GM19238 (cell line): Measurements from ENCODE around the gene PML.
A peak's percentile ranks its signal among the peaks of the same experiment; 100 is the strongest.
"Not testable (repeated sequence)": the region's sequence is repeated elsewhere in the genome, so short reads cannot be mapped to it uniquely, and the experiment has no call there.

ENCODE experiments used
- DNase-seq: peaks from one replicate; pipeline ENCODE4 v3.0.0; 2011; ENCODE audit warnings: low spot score; ENCODE audit not compliant: insufficient read length

Gene PML

DNA sequence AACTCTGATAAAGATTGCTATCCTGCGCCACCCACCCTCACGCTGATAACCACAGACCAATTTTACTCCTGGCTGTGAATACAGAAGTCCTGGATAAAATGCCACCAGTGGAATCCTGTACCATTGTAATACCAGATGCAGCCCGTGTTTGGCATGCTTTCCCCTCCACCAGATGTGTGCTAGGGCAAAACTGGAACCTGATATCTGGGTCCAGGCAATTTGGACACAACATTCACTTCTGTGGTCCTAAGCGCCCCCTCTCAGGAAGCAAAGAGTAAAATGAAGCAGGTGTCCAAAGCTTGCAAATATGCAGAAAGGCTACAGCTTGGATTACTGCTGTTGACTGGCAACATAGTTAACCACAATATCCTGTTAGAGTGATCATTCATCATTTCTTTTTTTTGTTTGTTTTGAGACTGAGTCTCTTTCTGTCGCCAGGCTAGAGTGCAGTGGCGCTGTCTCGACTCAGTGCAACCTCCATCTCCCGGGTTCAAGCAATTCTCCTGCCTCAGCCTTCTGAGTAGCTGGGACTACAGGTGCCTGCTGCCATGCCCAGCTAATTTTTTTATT, 35.4 kb upstream of the PML start:
- DNase-seq, result no peak

- no peak for DNase-seq
Measured at GRCh38 chr15:73959801-73960200, 34.7 kb upstream of the PML start.

- not testable (repeated sequence) for DNase-seq
Measured at GRCh38 chr15:73960472-73961070, 33.9 kb upstream of the PML start.

- no peak for DNase-seq
Measured at GRCh38 chr15:73962433-73962832, 32.1 kb upstream of the PML start.

- DNase-seq, result peak; percentile 75
Measured at GRCh38 chr15:73964736-73965093, 29.8 kb upstream of the PML start.

DNA sequence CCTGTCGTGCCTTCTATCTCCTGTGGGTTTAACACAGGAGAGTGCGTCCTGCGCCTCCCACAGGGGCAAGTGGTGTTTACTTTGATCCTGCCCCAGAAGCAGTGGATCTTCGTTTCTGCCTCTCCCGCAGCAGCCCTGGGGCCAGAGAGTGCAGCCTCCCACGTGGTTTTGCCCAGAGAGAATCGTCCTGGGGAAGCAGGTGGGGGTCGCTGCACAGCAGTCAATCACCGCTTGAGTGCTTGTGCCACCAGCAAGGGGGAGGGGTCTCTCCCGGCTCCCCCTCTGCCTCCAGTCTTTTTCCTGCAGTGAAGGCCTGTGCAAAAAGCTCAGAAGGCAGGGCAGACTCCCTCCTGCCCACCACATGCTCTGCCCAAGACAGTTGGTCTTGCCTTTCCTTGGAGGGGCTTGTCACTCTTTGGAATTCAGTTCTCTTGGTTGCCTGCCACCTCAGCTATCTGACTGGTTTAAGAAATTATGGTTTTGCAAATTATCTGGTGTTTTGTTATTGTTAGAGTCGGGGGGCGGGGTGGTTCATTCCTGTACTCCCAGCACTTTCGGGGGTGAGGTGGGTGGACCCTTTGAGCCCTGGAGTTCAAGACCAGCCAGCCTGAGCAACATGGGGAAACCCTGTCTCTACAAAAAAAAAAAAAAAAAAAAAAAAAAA, 29.3 kb upstream of the PML start:
- DNase-seq, result no peak

GRCh38 chr15:73965758-73966113, 28.8 kb upstream of the PML start:
- DNase-seq, result peak; percentile 52

GRCh38 chr15:73968461-73968860, 26.1 kb upstream of the PML start:
- DNase-seq, result no peak

DNA sequence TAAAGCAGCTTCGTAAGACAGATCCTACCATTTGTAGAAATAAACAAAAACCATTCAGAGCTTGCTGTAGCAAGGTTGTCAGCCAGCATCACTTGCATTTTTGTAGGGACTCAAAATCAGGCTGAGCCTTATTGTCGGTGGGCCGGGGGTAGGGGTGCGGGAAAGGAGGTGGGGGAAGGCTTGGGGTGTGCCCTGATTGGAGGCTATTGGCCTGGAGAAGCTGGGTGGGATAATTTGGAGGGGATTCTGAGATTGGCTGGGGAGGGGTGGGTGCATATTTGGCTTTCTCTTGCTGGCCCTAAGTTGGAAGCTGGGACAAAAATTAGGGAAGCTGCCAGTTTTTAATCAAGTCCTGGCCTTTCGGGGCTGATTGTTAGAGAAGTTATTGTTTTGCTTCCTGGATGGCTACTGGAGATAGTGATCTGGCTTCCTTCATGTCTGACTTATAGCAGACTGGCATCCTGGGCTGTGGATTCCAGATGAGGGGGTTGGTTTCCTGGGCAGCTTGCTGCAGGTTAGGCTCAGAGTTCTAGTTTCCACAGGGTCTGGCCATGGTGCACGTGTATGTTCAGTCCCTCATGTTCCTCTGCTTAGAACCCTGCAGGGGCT, 25.3 kb upstream of the PML start:
- DNase-seq, result no peak

DNA sequence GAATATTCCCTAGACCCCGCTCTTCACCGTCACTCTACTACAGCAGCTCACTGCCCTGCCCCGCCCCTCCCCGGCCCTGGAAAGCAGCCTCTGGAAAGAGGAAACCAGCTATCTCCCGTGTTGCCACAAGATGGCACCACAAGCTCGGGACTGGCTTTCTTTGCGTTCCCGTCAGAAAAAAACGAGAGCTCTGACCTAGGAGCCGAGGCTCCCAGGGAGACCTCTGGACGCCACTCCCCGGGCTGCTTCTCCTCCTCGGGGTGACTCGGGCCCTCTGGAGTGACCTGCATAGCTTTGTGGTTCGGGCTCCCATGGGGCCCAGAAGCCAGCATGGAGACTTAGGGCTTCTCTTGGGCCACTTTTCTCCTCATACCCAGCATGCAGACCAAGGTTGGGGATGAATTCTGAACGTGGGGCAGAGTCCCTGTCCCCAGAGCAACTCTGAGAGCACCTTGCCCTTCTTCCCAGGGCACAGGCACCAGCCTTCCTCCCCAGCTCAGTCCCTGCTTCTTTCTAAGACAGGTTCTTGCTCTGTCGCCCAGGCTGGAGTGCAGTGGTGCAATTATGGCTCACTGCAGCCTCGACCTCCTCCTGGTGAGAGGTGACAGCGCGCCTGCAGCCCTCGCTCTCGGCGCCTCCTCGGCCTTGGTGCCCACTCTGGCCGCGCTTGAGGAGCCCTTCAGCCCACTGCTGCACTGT, 21.4 kb upstream of the PML start:
- peak; percentile 66 for DNase-seq

DNA sequence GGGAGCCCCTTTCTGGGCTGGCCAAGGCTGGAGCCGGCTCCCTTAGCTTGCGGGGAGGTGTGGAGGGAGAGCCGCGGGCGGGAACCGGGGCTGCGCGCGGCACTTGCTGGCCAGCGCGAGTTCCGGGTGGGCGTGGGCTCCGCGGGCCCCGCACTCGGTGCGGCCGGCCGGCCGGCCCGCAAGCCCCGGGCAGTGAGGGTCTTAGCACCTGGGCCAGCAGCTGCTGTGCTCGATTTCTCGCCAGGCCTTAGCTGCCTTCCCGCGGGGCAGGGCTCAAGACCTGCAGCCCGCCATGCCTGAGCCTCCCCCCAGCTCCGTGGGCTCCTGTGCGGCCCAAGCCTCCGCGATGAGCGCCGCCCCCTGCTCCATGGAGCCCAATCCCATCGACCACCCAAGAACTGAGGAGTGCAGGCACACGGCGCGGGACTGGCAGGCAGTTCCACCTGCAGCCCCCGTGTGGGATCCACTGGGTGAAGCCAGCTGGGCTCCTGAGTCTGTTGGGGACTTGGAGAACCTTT, 20.8 kb upstream of the PML start:
- DNase-seq, result not testable (repeated sequence)

DNA sequence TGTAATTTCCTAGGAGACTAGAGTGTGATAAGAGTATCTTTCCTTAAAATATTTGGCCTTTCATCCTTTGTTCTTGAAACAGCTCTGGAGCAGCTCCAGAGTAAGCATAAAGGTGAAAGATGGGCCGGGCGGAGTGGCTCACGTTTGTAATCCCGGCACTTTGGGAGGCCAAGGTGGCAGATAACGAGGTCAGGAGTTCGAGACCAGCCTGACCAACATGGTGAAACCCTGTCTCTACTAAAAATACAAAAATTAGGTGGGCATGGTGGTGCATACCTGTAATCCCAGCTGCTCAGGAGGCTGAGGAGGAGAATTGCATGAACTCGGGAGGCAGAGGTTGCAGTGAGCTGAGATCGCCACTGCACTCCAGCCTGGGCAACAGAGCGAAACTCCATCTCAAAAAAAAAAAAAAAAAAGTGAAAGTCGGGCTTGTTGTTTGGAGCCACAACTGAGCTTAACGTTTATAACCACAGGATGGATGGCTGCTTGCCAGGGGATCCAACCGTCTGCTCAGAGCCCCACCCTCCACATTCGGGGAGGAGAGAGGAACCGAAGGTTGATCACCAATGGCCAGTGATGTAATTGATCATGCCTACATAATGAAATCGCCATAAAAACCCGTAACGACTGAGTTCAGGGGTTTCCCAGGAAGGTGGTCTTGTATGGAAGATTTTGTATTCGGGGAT, 18.9 kb upstream of the PML start:
- not testable (repeated sequence) for DNase-seq

DNA sequence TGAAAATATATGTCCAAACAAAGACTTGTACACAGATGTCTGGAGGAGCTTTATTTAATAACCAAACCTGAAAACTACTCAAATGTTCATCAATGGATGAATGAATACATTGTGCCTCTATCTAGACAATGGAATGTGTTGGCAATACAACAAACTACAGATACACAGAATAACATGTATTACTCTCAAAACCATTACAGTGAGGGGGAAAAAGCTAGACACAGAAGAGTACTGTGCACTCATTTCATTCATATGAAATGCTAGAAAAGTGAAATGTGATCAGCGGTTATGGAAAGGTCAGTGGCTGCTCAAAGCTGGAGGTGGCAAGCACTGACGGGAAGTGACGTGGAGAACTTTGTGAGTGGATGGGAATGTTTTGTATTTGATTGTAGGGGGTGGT, 15.6 kb upstream of the PML start:
- DNase-seq, result no peak

- no peak for DNase-seq
Measured at GRCh38 chr15:73979636-73980035, 14.9 kb upstream of the PML start.

DNA sequence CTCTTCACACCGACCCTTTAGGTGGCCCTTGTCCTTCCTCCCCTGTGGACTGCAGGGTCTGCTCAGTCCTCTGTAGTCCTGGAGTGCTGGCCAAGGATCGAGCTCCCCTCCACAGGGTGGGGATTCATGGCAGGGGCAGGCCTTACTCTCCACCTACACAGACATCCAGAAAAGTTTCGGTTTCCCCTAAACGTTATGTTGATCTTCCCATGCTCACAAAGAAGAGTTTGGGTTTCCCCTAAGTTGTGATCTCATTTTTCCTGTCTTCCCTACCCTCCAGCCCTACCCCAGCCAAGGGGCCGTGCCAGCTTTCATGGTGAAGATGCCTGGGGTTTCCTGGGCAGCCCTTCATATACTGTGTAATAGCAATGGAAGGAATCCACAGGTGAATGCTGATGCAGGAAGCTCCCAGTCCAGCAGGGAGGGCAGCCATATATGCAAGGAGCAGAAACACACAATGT, 12.7 kb upstream of the PML start:
- no peak for DNase-seq

GRCh38 chr15:73982222-73982962, 12.1 kb upstream of the PML start:
- no peak for DNase-seq

GRCh38 chr15:73983211-73983727, 11.2 kb upstream of the PML start:
- DNase-seq, result no peak

- DNase-seq, result no peak
Measured at GRCh38 chr15:73983773-73984172, 10.7 kb upstream of the PML start.

- DNase-seq, result no peak
Measured at GRCh38 chr15:73984208-73984979, 10.1 kb upstream of the PML start.
